Nephron (organoid): ENCODE results near the gene SELENOO.

ENCODE experiments used
- H3K27ac Mint-ChIP-seq, 3 experiments: 2 replicates each; pipeline ENCODE4 v1.8.0; 2020; ENCODE audit warnings: mixed read lengths in 3 of 3, mild to moderate bottlenecking in 2 of 3, moderate library complexity in 1 of 3
- H3K27me3 Mint-ChIP-seq: 2 replicates; pipeline ENCODE4 v1.8.0; 2021; ENCODE audit warnings: low read depth, mild to moderate bottlenecking, moderate library complexity, mixed read lengths
- H3K36me3 Mint-ChIP-seq: 2 replicates; pipeline ENCODE4 v1.8.0; 2020; ENCODE audit warnings: low read depth, mixed read lengths
- H3K4me1 Mint-ChIP-seq: 2 replicates; pipeline ENCODE4 v1.8.0; 2020; ENCODE audit warnings: mixed read lengths
- H3K4me3 Mint-ChIP-seq, 3 experiments: 2 replicates each; pipeline ENCODE4 v1.8.0; 2020; ENCODE audit warnings: mild to moderate bottlenecking in 3 of 3, mixed read lengths in 3 of 3, moderate library complexity in 2 of 3
- H3K9me3 Mint-ChIP-seq: 2 replicates; pipeline ENCODE4 v1.8.0; 2020; ENCODE audit warnings: mixed read lengths
- CTCF ChIP-seq, 3 experiments: fragments of 200-600 bp; sonication (generic); IDR thresholded peaks; one replicate each; pipeline ENCODE4 v1.5.0; 2021; ENCODE audit warnings: antibody characterized with exemption in 3 of 3; ENCODE audit not compliant: unreplicated experiment in 3 of 3

Gene SELENOO

DNA sequence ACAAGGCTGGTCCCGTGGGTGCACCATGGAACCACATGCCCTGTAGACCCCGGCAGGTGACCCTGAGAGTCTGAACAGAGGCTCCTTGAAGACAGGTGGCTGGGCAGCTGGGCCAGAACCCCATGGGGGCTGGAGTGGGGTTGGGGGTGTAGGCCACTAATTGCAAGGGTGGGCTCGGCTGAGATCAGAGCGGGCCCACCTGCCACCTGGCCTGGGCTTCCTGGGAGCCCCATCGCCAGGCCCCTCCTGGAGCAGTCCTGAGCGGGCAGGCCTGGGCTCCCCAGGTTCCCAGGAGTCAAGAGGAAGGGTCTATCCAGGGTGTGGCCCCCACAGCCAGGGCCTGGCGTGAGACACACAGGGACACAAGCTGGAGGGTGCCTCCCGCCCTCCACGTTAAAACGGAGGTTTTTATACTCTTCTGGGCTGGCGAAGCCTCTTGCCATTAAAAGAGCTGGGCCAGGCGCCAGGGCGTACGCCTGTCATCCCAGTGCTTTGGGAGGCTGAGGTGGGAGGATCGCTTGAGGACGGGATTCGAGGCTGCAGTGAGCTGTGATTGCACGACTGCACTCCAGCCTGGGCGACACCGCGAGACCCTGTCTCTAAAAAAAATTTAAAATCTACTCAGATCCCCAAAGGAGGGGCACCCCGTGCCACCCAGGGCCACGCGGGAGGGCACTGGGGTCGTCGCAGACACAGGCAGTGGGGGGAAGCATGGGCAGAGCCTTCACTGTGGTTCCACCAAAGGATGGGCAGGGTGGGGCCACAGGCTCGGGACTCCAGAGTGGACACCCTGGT, 19.9 kb upstream of the SELENOO start:
- Mint-ChIP-seq H3K36me3 (no peaks in the 10 kb centered on the region), H3K4me3 (no peak overlapping the region), H3K27me3 (peaks cover under 1% of the 10 kb centered on the region), H3K4me1 (no peaks in the 10 kb centered on the region), H3K27ac (no peak overlapping the region), H3K9me3 (no peaks in the 10 kb centered on the region)
- TF ChIP-seq CTCF (IDR thresholded peaks at IDR 0.05; ENCODE audit: unreplicated experiment in 3 of 3), result no peak

GRCh38 chr22:50182176-50183081, 18.4 kb upstream of the SELENOO start:
- TF ChIP-seq CTCF (IDR thresholded peaks at IDR 0.05; ENCODE audit: unreplicated experiment in 3 of 3), result no peak
- H3K36me3 Mint-ChIP-seq, result no peaks in the 10 kb centered on the region
- H3K4me1 Mint-ChIP-seq, result peaks cover 6% of the 10 kb centered on the region
- H3K27me3 Mint-ChIP-seq, result no peaks in the 10 kb centered on the region
- no peak overlapping the region for H3K4me3 Mint-ChIP-seq
- H3K9me3 Mint-ChIP-seq, result no peaks in the 10 kb centered on the region
- no peak overlapping the region for H3K27ac Mint-ChIP-seq

- H3K9me3 Mint-ChIP-seq, result no peaks in the 10 kb centered on the region
- no peaks in the 10 kb centered on the region for H3K27me3 Mint-ChIP-seq
- peak overlapping the region; percentile 52 to 64 (median 61) for H3K4me3 Mint-ChIP-seq
- peaks cover 6% of the 10 kb centered on the region for H3K4me1 Mint-ChIP-seq
- no peak overlapping the region for H3K27ac Mint-ChIP-seq
- no peak for TF ChIP-seq CTCF (IDR thresholded peaks at IDR 0.05; ENCODE audit: unreplicated experiment in 3 of 3)
- no peaks in the 10 kb centered on the region for H3K36me3 Mint-ChIP-seq
Measured at GRCh38 chr22:50183141-50183971, 17.5 kb upstream of the SELENOO start.

DNA sequence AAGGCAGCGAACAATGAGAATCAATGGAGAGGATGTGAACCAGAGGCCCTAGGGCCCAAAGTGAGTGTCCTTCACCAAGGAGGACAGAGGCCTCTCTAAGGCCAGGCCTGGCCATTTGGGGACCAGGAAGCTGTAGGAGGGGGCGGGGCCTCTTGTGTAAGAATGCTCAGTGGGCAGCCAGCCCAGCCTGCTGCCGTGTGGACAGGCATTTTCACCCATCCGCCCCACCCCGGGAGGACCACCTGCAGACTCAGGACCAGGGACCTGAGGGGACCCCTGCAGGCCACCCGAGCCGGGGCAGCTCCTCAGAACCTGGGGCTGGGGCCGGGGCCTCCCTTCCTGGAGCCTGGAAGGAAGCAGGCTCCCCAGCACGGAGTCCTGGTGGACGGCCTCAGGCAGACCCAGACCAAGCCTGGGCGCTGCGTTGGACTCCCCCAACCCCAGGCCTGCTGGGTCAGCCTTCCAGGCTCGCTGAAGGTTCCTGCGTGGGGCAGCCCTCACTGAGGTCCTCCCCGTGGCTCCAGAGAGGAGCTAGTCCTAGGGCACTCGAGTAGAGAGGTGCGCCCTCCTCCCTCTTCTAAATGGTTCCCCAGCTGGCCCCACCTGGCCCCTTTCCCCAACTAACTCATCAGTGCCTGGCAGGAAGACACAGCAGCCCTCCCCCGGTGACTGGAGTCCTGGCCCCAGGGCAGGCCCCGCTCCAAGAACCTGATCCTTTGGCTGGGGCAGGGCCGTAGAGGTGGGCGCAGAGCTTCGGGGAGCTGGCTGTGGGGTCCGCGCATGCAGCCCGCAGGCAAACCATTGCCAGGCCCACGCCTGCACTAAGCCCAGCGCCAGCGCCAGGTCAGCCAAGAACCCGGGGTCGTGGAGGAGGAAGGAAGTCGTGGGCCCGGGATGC, 16.6 kb upstream of the SELENOO start:
- H3K36me3 Mint-ChIP-seq, result no peaks in the 10 kb centered on the region
- H3K4me3 Mint-ChIP-seq, result peak overlapping the region; percentile 61 to 64 (median 64)
- H3K27ac Mint-ChIP-seq, result no peak overlapping the region
- no peaks in the 10 kb centered on the region for H3K9me3 Mint-ChIP-seq
- H3K4me1 Mint-ChIP-seq, result peaks cover 6% of the 10 kb centered on the region
- H3K27me3 Mint-ChIP-seq, result no peaks in the 10 kb centered on the region
- no peak for TF ChIP-seq CTCF (IDR thresholded peaks at IDR 0.05; ENCODE audit: unreplicated experiment in 3 of 3)

- H3K4me1 Mint-ChIP-seq, result peaks cover 9% of the 10 kb centered on the region
- H3K27me3 Mint-ChIP-seq, result no peaks in the 10 kb centered on the region
Measured at GRCh38 chr22:50184902-50185374, 15.9 kb upstream of the SELENOO start.

More at GRCh38 chr22:50184902-50185374, 15.9 kb upstream of the SELENOO start:
- no peak overlapping the region for H3K4me3 Mint-ChIP-seq
- no peaks in the 10 kb centered on the region for H3K36me3 Mint-ChIP-seq
- TF ChIP-seq CTCF (IDR thresholded peaks at IDR 0.05; ENCODE audit: unreplicated experiment in 3 of 3), result no peak
- H3K27ac Mint-ChIP-seq, result no peak overlapping the region
- no peaks in the 10 kb centered on the region for H3K9me3 Mint-ChIP-seq
